CD4-positive, alpha-beta T cell (primary cell): ENCODE data around the gene PRM2. TPM values are rescaled to one million over a fixed set of nuclear protein-coding genes. Genes with fewer than 3 reads are reported as not detected.

Experiments used
- ATAC-seq: fragments of 200-7000 bp; cut with Tn5 transposase; one replicate; pipeline ENCODE4 v1.10.0; 2022; ENCODE audit warnings: mild to moderate bottlenecking; ENCODE audit not compliant: poor library complexity
- CTCF ChIA-PET: fragments of 350-600 bp; sonication (Branson Sonifier 250); formaldehyde crosslinking; loops from one replicate; lab custom pipeline; 2021; ENCODE audit warnings: antibody characterized with exemption, inconsistent platforms; lab: Charles Lee
- POLR2A ChIA-PET: fragments of 350-600 bp; sonication (Branson Sonifier 250); formaldehyde crosslinking; loops from one replicate; lab custom pipeline; 2021; ENCODE audit warnings: antibody characterized with exemption, inconsistent platforms; lab: Charles Lee
- DNase-seq, 14 experiments: peaks; one replicate each; pipeline ENCODE4 v3.0.0-alpha.2; 2013 to 2020; ENCODE audit warnings: mixed read lengths in 2 of 14
- H3K27ac ChIP-seq, 2 donors: one replicate each; pipeline versions ENCODE4 v1.5.1 to v1.7.0; 2013; ENCODE audit warnings: low read length in 2 of 2, low read depth in 1 of 2, mild to moderate bottlenecking in 1 of 2
- H3K27me3 ChIP-seq, 2 experiments: 1 replicate in 1 of 2; 2 replicates in 1 of 2; pipeline versions ENCODE4 v1.6.1 to v1.7.0; 2013; ENCODE audit warnings: low read length in 2 of 2, control low read depth in 1 of 2, mild to moderate bottlenecking in 1 of 2, moderate library complexity in 1 of 2; ENCODE audit not compliant: insufficient read depth in 2 of 2, control insufficient read depth in 1 of 2
- H3K36me3 ChIP-seq: one replicate; pipeline ENCODE4 v1.6.1; 2013; ENCODE audit warnings: low read length, control low read depth; ENCODE audit not compliant: insufficient read depth
- H3K4me1 ChIP-seq: one replicate; pipeline ENCODE4 v1.6.1; 2013; ENCODE audit warnings: low read length, control low read depth; ENCODE audit not compliant: insufficient read depth
- H3K4me3 ChIP-seq: one replicate; pipeline ENCODE4 v1.5.1; 2013; ENCODE audit warnings: mild to moderate bottlenecking, low read length, moderate library complexity
- H3K9me3 ChIP-seq, 2 experiments: 1 replicate in 1 of 2; 2 replicates in 1 of 2; pipeline versions ENCODE4 v1.6.1 to v1.7.0; 2013; ENCODE audit warnings: low read length in 2 of 2, mild to moderate bottlenecking in 2 of 2, control low read depth in 1 of 2, moderate library complexity in 1 of 2; ENCODE audit not compliant: control insufficient read depth in 1 of 2, insufficient read depth in 1 of 2
- H3K27ac Mint-ChIP-seq: one replicate; pipeline ENCODE4 v1.8.0; 2020; ENCODE audit warnings: mixed read lengths
- H3K27me3 Mint-ChIP-seq: one replicate; pipeline ENCODE4 v1.8.0; 2021; ENCODE audit warnings: mixed read lengths
- H3K36me3 Mint-ChIP-seq: one replicate; pipeline ENCODE4 v1.8.0; 2021; ENCODE audit warnings: low read depth, mixed read lengths
- H3K4me1 Mint-ChIP-seq: one replicate; pipeline ENCODE4 v1.8.0; 2021; ENCODE audit warnings: low read depth, mixed read lengths
- H3K4me3 Mint-ChIP-seq: one replicate; pipeline ENCODE4 v1.8.0; 2020; ENCODE audit warnings: mild to moderate bottlenecking, mixed read lengths
- H3K9me3 Mint-ChIP-seq: one replicate; pipeline ENCODE4 v1.8.0; 2020; ENCODE audit warnings: mixed read lengths
- CTCF ChIP-seq: fragments of 200-600 bp; IDR thresholded peaks from one replicate; pipeline ENCODE4 v1.8.0; 2022; ENCODE audit warnings: antibody characterized with exemption, mild to moderate bottlenecking
- intact Hi-C, 2 experiments: fragments of 100-400 bp; cut with DNase I in 1 of 2; cut with micrococcal nuclease in 1 of 2; formaldehyde crosslinking; loops; one replicate each; pipeline versions ENCODE4 v1.15.1 to v1.9.0; 2023 to 2025; cut with DNase I, micrococcal nuclease
- total RNA-seq, 174 experiments: library from RNA in 2 of 174; stranded (reverse) in 2 of 174; gene quantifications; one replicate each; pipeline ENCODE4 v1.2.3 and lab custom pipeline; 2021 to 2026

The PRM2 gene
- total RNA-seq, 2 experiments from 2014 or later, result not detected

- H3K36me3 Mint-ChIP-seq, result no peaks in the 10 kb centered on the region
- ATAC-seq (no peak), DNase-seq (no peak)
- H3K4me1 ChIP-seq, result no peaks in the 10 kb centered on the region
- POLR2A ChIA-PET, result no interaction called here
- no peak overlapping the region for H3K27ac Mint-ChIP-seq
- no peaks in the 10 kb centered on the region for H3K36me3 ChIP-seq
- no peaks in the 10 kb centered on the region for H3K9me3 Mint-ChIP-seq
- no peak for TF ChIP-seq CTCF
- intact Hi-C loops, result no loop called here
- H3K4me1 Mint-ChIP-seq, result no peaks in the 10 kb centered on the region
- H3K27ac ChIP-seq, result no peak overlapping the region
- CTCF ChIA-PET, result no interaction called here
- no peak overlapping the region for H3K4me3 ChIP-seq
- H3K9me3 ChIP-seq, result peaks cover 0 to 3% of the 10 kb centered on the region in 2 experiments
- H3K27me3 Mint-ChIP-seq, result no peaks in the 10 kb centered on the region
- H3K4me3 Mint-ChIP-seq, result no peak overlapping the region
- no peaks in the 10 kb centered on the region for H3K27me3 ChIP-seq
These were observed 43.4 kb upstream of the PRM2 start for GRCh38 chr16:11319529-11320146.

- peaks cover 4% of the 10 kb centered on the region for H3K4me1 Mint-ChIP-seq
- no peak for ATAC-seq
- no peaks in the 10 kb centered on the region for H3K27me3 Mint-ChIP-seq
These were observed 42.5 kb upstream of the PRM2 start for GRCh38 chr16:11318817-11319216.

GRCh38 chr16:11316331-11317015, 40.2 kb upstream of the PRM2 start:
- Histone ChIP-seq H3K4me1 (peaks cover 17% of the 10 kb centered on the region), H3K4me3 (no peak overlapping the region), H3K27ac (no peak overlapping the region), H3K36me3 (no peaks in the 10 kb centered on the region), H3K27me3 (no peaks in the 10 kb centered on the region), H3K9me3 (peaks cover 0 to 3% of the 10 kb centered on the region in 2 experiments)
- ChIA-PET POLR2A (no interaction called here), CTCF (no interaction called here)
- intact Hi-C loops, result no loop called here
- no peak overlapping the region for H3K27ac Mint-ChIP-seq
- H3K4me3 Mint-ChIP-seq, result no peak overlapping the region
- H3K9me3 Mint-ChIP-seq, result no peaks in the 10 kb centered on the region
- no peak for ATAC-seq
- DNase-seq, result no peak
- no peaks in the 10 kb centered on the region for H3K36me3 Mint-ChIP-seq
- no peaks in the 10 kb centered on the region for H3K27me3 Mint-ChIP-seq
- no peak for TF ChIP-seq CTCF
- H3K4me1 Mint-ChIP-seq, result peaks cover 27% of the 10 kb centered on the region

More at GRCh38 chr16:11318817-11319216, 42.5 kb upstream of the PRM2 start:
- H3K9me3 ChIP-seq, result peaks cover 0 to 3% of the 10 kb centered on the region in 2 experiments
- intact Hi-C loops, result no loop called here
- no peak overlapping the region for H3K4me3 ChIP-seq
- Mint-ChIP-seq H3K27ac (no peak overlapping the region), H3K4me3 (no peak overlapping the region), H3K9me3 (no peaks in the 10 kb centered on the region), H3K36me3 (no peaks in the 10 kb centered on the region)
- ChIA-PET CTCF (no interaction called here), POLR2A (interaction anchor here (0.6 kb wide), 1 partner anchor 63 kb away, joined by 3 read pairs; the partner anchor contains the start of gene SOCS1)
- no peaks in the 10 kb centered on the region for H3K36me3 ChIP-seq
- TF ChIP-seq CTCF, result no peak
- DNase-seq, result no peak
- H3K4me1 ChIP-seq, result no peaks in the 10 kb centered on the region
- H3K27ac ChIP-seq, result no peak overlapping the region
- no peaks in the 10 kb centered on the region for H3K27me3 ChIP-seq
